ENCODE results near the gene MBNL1. TPM values are rescaled to one million over a fixed set of nuclear protein-coding genes. Genes with fewer than 3 reads are reported as not detected.

The MBNL1 gene
- total RNA-seq, 1 experiment from 2014 or later: 140 TPM

DNA sequence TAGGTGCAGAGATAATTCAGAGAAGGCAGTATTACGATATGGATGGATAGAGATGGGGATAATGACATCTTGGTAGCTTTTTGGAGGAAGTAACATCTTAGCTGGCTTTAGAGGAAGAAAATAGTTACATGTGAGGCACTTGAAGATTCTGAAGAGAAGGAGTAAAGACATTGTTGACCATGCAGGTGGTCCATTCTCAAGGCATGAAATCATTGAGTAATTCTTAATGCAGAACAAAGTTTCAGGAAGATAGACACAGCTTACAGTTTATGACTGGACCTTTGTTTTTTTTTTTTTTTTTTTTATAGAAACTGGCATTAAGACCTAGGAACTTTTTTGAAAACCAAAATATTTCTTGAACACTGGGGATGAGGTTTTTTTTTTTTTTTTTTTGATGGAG lies 28.2 kb downstream of the MBNL1 start:
- H3K36me3 ChIP-seq (ENCODE audit: control insufficient read depth, insufficient read depth, low read length): no peaks in the 10 kb centered on the region
- H3K4me1 ChIP-seq (ENCODE audit: control insufficient read depth, insufficient read depth, low read length): peaks cover 43% of the 10 kb centered on the region
- intact Hi-C loops (cut with micrococcal nuclease; ENCODE audit: unreplicated experiment) (no loop called here), in situ Hi-C loops (cut with HindIII; ENCODE audit: low pct_unique_long_range_greater_than_20kb, low sequenced_read_pairs) (no loop called here)
- CTCF ChIA-PET: interaction anchor here (0.6 kb wide), 3 partner anchors 9 to 22 kb away, joined by 3 to 4 read pairs (median 3); no protein-coding TSS in a partner anchor
- TF ChIP-seq TCF7L2 (IDR thresholded peaks at IDR 0.05; ENCODE audit: low read depth, low read length): no peak
- TF ChIP-seq POLR2AphosphoS5 (IDR thresholded peaks at IDR 0.05; ENCODE audit: low read depth, low read length): no peak
- TF ChIP-seq, protein P1, sequence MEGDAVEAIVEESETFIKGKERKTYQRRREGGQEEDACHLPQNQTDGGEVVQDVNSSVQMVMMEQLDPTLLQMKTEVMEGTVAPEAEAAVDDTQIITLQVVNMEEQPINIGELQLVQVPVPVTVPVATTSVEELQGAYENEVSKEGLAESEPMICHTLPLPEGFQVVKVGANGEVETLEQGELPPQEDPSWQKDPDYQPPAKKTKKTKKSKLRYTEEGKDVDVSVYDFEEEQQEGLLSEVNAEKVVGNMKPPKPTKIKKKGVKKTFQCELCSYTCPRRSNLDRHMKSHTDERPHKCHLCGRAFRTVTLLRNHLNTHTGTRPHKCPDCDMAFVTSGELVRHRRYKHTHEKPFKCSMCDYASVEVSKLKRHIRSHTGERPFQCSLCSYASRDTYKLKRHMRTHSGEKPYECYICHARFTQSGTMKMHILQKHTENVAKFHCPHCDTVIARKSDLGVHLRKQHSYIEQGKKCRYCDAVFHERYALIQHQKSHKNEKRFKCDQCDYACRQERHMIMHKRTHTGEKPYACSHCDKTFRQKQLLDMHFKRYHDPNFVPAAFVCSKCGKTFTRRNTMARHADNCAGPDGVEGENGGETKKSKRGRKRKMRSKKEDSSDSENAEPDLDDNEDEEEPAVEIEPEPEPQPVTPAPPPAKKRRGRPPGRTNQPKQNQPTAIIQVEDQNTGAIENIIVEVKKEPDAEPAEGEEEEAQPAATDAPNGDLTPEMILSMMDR (IDR thresholded peaks at IDR 0.05): no peak
- TF ChIP-seq, protein P2, sequence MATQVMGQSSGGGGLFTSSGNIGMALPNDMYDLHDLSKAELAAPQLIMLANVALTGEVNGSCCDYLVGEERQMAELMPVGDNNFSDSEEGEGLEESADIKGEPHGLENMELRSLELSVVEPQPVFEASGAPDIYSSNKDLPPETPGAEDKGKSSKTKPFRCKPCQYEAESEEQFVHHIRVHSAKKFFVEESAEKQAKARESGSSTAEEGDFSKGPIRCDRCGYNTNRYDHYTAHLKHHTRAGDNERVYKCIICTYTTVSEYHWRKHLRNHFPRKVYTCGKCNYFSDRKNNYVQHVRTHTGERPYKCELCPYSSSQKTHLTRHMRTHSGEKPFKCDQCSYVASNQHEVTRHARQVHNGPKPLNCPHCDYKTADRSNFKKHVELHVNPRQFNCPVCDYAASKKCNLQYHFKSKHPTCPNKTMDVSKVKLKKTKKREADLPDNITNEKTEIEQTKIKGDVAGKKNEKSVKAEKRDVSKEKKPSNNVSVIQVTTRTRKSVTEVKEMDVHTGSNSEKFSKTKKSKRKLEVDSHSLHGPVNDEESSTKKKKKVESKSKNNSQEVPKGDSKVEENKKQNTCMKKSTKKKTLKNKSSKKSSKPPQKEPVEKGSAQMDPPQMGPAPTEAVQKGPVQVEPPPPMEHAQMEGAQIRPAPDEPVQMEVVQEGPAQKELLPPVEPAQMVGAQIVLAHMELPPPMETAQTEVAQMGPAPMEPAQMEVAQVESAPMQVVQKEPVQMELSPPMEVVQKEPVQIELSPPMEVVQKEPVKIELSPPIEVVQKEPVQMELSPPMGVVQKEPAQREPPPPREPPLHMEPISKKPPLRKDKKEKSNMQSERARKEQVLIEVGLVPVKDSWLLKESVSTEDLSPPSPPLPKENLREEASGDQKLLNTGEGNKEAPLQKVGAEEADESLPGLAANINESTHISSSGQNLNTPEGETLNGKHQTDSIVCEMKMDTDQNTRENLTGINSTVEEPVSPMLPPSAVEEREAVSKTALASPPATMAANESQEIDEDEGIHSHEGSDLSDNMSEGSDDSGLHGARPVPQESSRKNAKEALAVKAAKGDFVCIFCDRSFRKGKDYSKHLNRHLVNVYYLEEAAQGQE (IDR thresholded peaks at IDR 0.05; ENCODE audit: insufficient read depth in 1 of 2, low read depth in 2 of 2, low read length in 1 of 2): no peak
- TF ChIP-seq SIN3A (IDR thresholded peaks at IDR 0.05; ENCODE audit: borderline replicate concordance, insufficient read depth, low read depth, low read length): no peak
- ATAC-seq (no peak), DNase-seq (ENCODE audit: low read depth, low spot score) (no peak)
- POLR2A ChIA-PET: interaction anchor here (0.6 kb wide), 1 partner anchor 18 kb away, joined by 5 read pairs; no protein-coding TSS in a partner anchor
- H3K27ac ChIP-seq (ENCODE audit: low read length): no peak overlapping the region
- BruUV-seq (replicated peaks): no TSS peak
- no peaks in the 10 kb centered on the region for H3K27me3 ChIP-seq (ENCODE audit: control insufficient read depth, insufficient read depth, low read length)
- H3K4me3 ChIP-seq (ENCODE audit: low read depth in 2 of 2, low read length in 2 of 2): no peak overlapping the region
- H3K9me3 ChIP-seq (ENCODE audit: control insufficient read depth, insufficient read depth, low read depth, low read length): no peaks in the 10 kb centered on the region

DNA sequence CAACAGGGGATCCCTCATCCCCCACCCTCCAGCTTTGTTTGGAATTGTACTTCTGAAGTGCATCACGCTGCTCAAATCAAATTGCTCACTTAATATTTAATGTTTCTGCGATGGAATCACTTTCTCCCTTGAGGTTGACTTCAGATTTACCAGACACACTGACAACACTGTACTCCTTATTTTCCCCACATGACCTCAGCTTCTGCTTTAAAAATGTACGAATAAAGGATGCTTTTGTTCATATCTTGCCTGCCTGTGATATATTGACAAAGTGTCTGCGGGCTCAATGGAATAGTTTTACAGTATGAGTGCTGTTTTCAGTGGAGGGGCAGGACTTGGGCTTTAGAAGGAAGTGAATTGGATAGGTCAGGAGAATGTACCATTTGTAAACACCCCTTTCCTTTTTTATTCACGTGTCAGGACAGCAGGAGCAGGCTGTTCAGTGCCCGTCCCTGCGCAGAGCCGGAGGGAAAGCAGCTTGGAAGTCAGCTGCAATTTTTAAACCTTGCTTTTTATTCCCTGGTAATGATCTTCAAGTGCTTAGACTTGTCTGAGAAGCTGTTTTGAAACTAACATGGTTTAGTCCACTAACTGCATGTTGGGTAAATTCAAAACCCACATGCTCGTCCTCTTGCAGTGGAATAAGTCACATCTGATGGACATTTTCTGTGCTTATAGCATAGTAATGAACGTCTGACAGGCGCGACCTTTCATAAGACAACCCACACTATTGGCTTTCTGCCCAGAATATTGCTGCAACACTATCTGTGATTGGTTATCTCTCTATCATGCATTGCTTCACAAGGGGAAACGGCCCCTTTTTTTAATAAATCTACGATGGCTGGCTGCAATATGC lies 29.9 kb downstream of the MBNL1 start:
- in situ Hi-C loops (cut with HindIII; ENCODE audit: low pct_unique_long_range_greater_than_20kb, low sequenced_read_pairs): no loop called here
- H3K4me1 ChIP-seq (ENCODE audit: control insufficient read depth, insufficient read depth, low read length): peaks cover 52% of the 10 kb centered on the region
- H3K27me3 ChIP-seq (ENCODE audit: control insufficient read depth, insufficient read depth, low read length): no peaks in the 10 kb centered on the region
- peak overlapping the region; percentile 93 for H3K27ac ChIP-seq (ENCODE audit: low read length)
- ChIA-PET POLR2A (interaction anchor here (0.7 kb wide), 1 partner anchor 14 kb away, joined by 3 read pairs; no protein-coding TSS in a partner anchor), CTCF (no interaction called here)
- intact Hi-C loops (cut with micrococcal nuclease; ENCODE audit: unreplicated experiment): no loop called here
- DNase-seq (ENCODE audit: low read depth, low spot score) (peak; percentile 54), ATAC-seq (peak; percentile 93)
- H3K9me3 ChIP-seq (ENCODE audit: control insufficient read depth, insufficient read depth, low read depth, low read length): no peaks in the 10 kb centered on the region
- H3K4me3 ChIP-seq (ENCODE audit: low read depth in 2 of 2, low read length in 2 of 2): peak overlapping the region; percentile 45 to 65
- no peaks in the 10 kb centered on the region for H3K36me3 ChIP-seq (ENCODE audit: control insufficient read depth, insufficient read depth, low read length)
- TF ChIP-seq POLR2AphosphoS5 (IDR thresholded peaks at IDR 0.05; ENCODE audit: low read depth, low read length): peak; percentile 56
- no peak; the same call in 1 of the 2 replicates for TF ChIP-seq SIN3A (IDR thresholded peaks at IDR 0.05; ENCODE audit: borderline replicate concordance, insufficient read depth, low read depth, low read length)
- TF ChIP-seq, protein P1 (IDR thresholded peaks at IDR 0.05): no peak
- TF ChIP-seq, protein P2 (IDR thresholded peaks at IDR 0.05; ENCODE audit: insufficient read depth in 1 of 2, low read depth in 2 of 2, low read length in 1 of 2): no peak
- BruUV-seq (replicated peaks): no TSS peak

All from Panc1 (cell line).